Measurements from ENCODE around the gene KRTAP5-7. TPM values are rescaled to one million over a fixed set of nuclear protein-coding genes. Genes with fewer than 3 reads are reported as not detected.
"Not testable (repeated sequence)": the region's sequence is repeated elsewhere in the genome, so short reads cannot be mapped to it uniquely, and the experiment has no call there.

KRTAP5-7 gene
- not detected in 2 replicates for total RNA-seq (2014; rRNA removed)
- percentile 30 among the genes with signal in this experiment for Bru-seq, nascent RNA
- BruChase-seq, experiment 1, labeled RNA remaining after a 6-hour chase = percentile 40 among the genes with signal in this experiment
- percentile 23 among the genes with signal in this experiment for BruChase-seq, experiment 2, labeled RNA remaining after a 2-hour chase
- long read RNA-seq = 0 reads

GRCh38 chr11:71526796-71527575 lies at the start of gene KRTAP5-7:
Gene KRTAP5-7, plus strand, starts transcription at chr11:71527267. Its CDS starts 34 bp downstream, at chr11:71527301.
- H3K9me3 ChIP-seq (ENCODE audit: low read length); BruUV-seq (replicated peaks); H4K20me1 ChIP-seq (ENCODE audit: low read length); intact Hi-C loops (cut with micrococcal nuclease); H3K4me1 ChIP-seq (ENCODE audit: insufficient read depth, low read length); H3K9me2 ChIP-seq (replicated peaks; ENCODE audit: low read length); H2AFZ ChIP-seq (ENCODE audit: low read length); H3K36me3 ChIP-seq (ENCODE audit: low read depth, low read length); DNase-seq; CTCF ChIA-PET; POLR2A ChIA-PET (ENCODE audit: unreplicated experiment); ATAC-seq; H3K9ac ChIP-seq (ENCODE audit: low read length); H3K4me3 ChIP-seq (ENCODE audit: low read length); H3K27ac ChIP-seq (ENCODE audit: low read length); H3F3A ChIP-seq (ENCODE audit: low read length, unreplicated experiment); H3K4me2 ChIP-seq (ENCODE audit: low read length); H3K79me2 ChIP-seq (ENCODE audit: low read length); H3K27me3 ChIP-seq (ENCODE audit: low read length): not testable (repeated sequence)

- ChIA-PET POLR2A (ENCODE audit: unreplicated experiment) (no interaction called here), CTCF (no interaction called here)
- DNase-seq (no peak), ATAC-seq (no peak)
- no peaks in the 10 kb centered on the region for H3K9me2 ChIP-seq (replicated peaks; ENCODE audit: low read length)
- H3K4me3 ChIP-seq (ENCODE audit: low read length) = no peak overlapping the region
- peaks cover 10% of the 10 kb centered on the region; the same call in 1 of the 2 replicates for H3K4me1 ChIP-seq (ENCODE audit: insufficient read depth, low read length)
- intact Hi-C loops (cut with micrococcal nuclease) = no loop called here
- H3F3A ChIP-seq (ENCODE audit: low read length, unreplicated experiment) = no peaks in the 10 kb centered on the region
- no peak overlapping the region for H2AFZ ChIP-seq (ENCODE audit: low read length)
- no peak overlapping the region for H3K9ac ChIP-seq (ENCODE audit: low read length)
- no peak overlapping the region for H3K27ac ChIP-seq (ENCODE audit: low read length)
- no peaks in the 10 kb centered on the region for H3K9me3 ChIP-seq (ENCODE audit: low read length)
- no peaks in the 10 kb centered on the region for H3K27me3 ChIP-seq (ENCODE audit: low read length)
- TF ChIP-seq EZH2phosphoT487 (IDR thresholded peaks at IDR 0.05; ENCODE audit: borderline replicate concordance, low read length) (no peak), CTCF (conservative IDR thresholded peaks at IDR 0.05; ENCODE audit: low read depth, low read length) (no peak), EZH2 (IDR thresholded peaks at IDR 0.05; ENCODE audit: low read length, unreplicated experiment) (no peak)
- BruUV-seq (replicated peaks) = no TSS peak
- peaks cover 43% of the 10 kb centered on the region for H3K36me3 ChIP-seq (ENCODE audit: low read depth, low read length)
- no peaks in the 10 kb centered on the region for H3K79me2 ChIP-seq (ENCODE audit: low read length)
- H3K4me2 ChIP-seq (ENCODE audit: low read length) = no peak overlapping the region
- H4K20me1 ChIP-seq (ENCODE audit: low read length) = no peaks in the 10 kb centered on the region
These were observed 49.2 kb upstream of the KRTAP5-7 start for GRCh38 chr11:71477641-71478527.

GRCh38 chr11:71478528-71478840 lies 48.6 kb upstream of the KRTAP5-7 start:
- POLR2A ChIA-PET (ENCODE audit: unreplicated experiment) = interaction anchor here (0.6 kb wide), 1 partner anchor 339 kb away, joined by 3 read pairs; no protein-coding TSS in a partner anchor

More at GRCh38 chr11:71478528-71478840, 48.6 kb upstream of the KRTAP5-7 start:
- H3K4me1 ChIP-seq (ENCODE audit: insufficient read depth, low read length) = peaks cover 10% of the 10 kb centered on the region; the same call in 1 of the 2 replicates
- CTCF ChIA-PET = no interaction called here
- no peak overlapping the region for H3K9ac ChIP-seq (ENCODE audit: low read length)
- H3K9me2 ChIP-seq (replicated peaks; ENCODE audit: low read length) = no peaks in the 10 kb centered on the region
- intact Hi-C loops (cut with micrococcal nuclease) = no loop called here
- TF ChIP-seq CTCF (conservative IDR thresholded peaks at IDR 0.05; ENCODE audit: low read depth, low read length) = no peak
- TF ChIP-seq EZH2 (IDR thresholded peaks at IDR 0.05; ENCODE audit: low read length, unreplicated experiment) = no peak
- TF ChIP-seq EZH2phosphoT487 (IDR thresholded peaks at IDR 0.05; ENCODE audit: borderline replicate concordance, low read length) = no peak
- H3K27me3 ChIP-seq (ENCODE audit: low read length) = no peaks in the 10 kb centered on the region
- no peaks in the 10 kb centered on the region for H3F3A ChIP-seq (ENCODE audit: low read length, unreplicated experiment)
- no peak for DNase-seq
- H3K4me2 ChIP-seq (ENCODE audit: low read length) = no peak overlapping the region
- H3K4me3 ChIP-seq (ENCODE audit: low read length) = no peak overlapping the region
- H3K27ac ChIP-seq (ENCODE audit: low read length) = no peak overlapping the region
- no peaks in the 10 kb centered on the region for H3K9me3 ChIP-seq (ENCODE audit: low read length)
- H3K79me2 ChIP-seq (ENCODE audit: low read length) = no peaks in the 10 kb centered on the region
- no TSS peak for BruUV-seq (replicated peaks)
- ATAC-seq = no peak
- H2AFZ ChIP-seq (ENCODE audit: low read length) = no peak overlapping the region
- peaks cover 43% of the 10 kb centered on the region for H3K36me3 ChIP-seq (ENCODE audit: low read depth, low read length)
- H4K20me1 ChIP-seq (ENCODE audit: low read length) = no peaks in the 10 kb centered on the region
